ENCODE measurements around the gene FBN3. TPM values are rescaled to one million over a fixed set of nuclear protein-coding genes. Genes with fewer than 3 reads are reported as not detected.
"Not testable (repeated sequence)": the region's sequence is repeated elsewhere in the genome, so short reads cannot be mapped to it uniquely, and the experiment has no call there.

The FBN3 gene
- total RNA-seq, 1 experiment from 2014 or later = under 0.01 TPM

DNA sequence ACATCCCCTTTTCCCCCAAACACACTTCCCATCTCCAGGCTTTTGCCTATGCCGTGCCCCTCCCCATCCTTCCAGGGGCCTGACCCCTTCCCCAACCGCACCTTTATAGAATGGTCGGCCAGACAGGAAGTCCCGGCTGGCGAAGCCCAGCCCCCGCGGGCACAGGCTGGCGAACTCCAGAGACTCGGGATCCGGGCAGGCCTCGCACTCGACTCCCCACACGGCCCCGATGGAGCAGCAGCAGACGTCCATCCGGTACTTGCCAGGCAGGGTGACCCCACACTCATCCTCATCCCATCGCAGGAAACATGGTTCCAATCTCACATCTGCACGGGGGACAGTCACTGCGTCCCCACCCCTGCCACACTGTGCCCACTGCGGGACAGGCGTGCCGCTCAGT is 25.7 kb downstream of the FBN3 start:
- DNase-seq (ENCODE audit: extremely low read depth, low read depth) = no peak

DNA sequence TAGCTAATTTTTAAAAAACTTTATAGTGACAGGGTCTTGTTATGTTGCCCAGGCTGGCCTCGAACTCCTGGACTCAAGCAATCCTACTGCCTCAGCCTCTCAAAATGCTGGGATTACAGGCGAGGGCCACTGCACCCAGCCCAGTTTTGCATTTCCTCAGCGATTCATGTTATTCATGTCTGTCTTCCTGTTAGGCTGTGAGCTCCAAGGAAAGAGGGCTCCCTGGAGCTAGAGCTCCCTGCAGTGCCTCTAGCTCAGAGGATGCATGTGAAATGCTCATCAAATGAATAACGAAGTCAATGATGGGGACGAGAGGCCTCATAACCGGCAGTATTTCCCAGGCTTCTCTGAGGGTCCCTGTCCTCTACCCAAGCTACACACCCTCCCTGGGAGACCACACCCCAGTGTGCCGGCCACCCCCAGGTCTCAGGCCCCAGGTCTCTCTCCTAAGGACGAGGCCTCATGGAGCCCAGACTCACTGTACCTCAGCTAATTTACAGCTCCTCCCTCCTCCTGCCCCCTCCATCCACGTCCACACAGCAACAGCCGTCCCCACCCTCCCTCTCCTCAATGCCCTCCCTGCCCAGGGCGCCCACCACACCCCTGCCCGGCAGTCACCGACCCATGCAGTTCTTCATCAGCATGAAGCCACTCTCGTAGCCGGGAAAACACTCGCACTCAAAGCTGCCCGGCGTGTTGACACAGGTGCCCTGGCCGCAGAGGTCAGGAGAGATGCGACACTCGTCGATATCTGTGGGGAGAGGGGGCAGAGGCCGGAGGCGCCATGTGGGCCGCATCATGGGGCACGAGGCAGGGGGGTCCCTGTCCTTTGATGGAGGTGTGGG is 28.5 kb downstream of the FBN3 start:
- DNase-seq (ENCODE audit: extremely low read depth, low read depth) = no peak

DNA sequence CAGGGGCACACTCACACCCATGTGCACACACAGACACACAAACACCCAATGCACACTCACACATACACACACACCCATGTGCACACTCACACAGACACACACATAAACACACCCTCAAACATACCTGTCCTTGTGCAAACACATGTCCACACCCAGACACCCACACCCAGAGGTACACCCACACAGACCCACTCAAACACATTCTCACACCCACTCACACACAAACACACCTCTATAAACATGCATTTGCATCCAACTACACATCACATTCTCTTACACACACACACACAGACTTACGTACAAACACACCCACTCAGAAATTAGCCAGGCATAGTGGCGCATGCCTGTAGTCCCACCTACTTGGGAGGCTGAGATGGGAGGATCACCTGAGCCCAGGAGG is 31.4 kb downstream of the FBN3 start:
- DNase-seq (ENCODE audit: extremely low read depth, low read depth) = no peak

DNA sequence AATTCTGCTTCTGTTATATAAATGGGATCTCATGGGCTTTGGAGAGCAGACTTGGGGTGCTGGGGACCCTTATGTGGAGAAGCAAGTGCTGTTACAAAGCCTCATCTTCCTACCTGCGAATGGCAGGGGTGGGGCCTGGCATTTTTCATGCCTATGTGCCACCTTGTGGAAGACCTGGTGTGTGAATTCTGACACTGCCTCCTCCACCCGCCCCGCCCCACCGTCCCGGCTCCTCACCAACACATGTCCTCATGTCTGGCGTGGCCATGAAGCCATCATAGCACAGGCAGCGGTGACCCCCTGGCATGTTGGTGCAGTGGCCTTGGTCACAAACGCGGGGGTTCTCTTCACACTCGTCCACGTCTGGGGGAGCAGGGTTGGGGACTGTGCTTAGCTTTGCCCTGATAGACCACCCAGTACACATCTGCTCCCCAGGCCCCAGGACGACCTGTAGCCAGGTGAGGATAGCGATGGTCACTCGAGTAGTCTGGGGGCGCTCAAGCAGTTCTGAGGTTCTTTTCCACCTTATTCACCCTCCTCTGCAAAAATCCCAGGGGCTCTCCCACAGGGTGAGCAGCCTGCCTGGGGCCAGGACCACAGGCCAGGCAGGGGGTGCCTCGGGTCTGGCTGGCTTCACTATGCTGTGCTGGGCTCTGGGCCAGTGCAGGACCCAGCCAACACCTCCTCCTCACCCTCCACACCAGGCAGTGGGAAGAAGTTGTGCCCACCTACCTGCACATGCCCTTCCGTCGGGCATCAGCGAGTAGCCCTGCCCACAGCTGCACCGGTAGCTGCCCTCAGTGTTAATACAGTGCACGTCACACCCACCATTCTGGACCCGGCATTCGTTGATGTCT is 32.7 kb downstream of the FBN3 start:
- DNase-seq (ENCODE audit: extremely low read depth, low read depth) = no peak

DNA sequence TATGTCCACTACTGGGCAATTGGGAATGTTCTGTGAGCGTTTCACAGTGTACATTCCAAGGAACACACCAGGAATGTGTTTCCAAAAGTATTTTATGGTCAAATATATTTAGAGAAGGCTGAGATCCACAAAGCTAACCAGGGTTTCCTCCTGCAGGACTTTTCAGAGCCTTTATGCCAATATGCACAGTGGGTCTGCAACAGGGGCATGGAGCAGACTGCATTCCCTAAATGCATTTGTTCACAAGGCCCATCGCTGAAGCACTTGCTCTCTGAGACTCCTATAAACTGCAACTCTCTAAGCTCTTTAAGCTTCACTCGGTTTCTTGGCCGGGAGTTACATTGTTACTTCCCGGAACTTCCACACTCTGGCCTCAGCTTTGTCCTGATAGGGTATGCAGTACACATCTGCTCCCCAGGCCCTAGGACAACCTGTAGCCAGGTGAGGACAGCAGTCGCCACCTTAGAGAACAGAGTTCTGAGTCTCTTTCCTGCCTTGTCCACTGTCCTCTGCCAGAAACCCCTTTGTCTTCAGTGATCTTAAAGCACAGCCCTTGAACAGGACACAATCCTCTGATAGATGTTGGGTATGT is 33.5 kb downstream of the FBN3 start:
- no peak for DNase-seq (ENCODE audit: extremely low read depth, low read depth)

DNA sequence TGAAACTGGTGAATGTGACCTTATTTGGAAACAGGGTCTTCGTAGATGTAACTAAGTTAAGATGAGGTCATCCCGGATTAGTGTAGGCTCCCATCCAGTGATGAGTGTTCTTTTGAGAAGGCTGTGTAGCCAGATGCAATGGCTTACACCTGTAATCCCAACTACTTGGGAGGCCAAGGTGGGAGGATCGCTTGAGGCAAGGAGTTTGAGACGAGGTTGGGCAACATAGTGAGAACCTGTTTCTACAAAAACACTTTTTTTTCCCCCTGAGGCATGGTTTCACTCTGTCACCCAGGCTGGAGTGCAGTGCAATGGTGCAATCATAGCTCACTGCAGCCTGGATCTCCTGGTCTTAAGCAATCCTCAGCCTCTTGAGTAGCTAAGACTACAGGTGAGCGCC is 36.4 kb downstream of the FBN3 start:
- DNase-seq (ENCODE audit: extremely low read depth, low read depth) = no peak

DNA sequence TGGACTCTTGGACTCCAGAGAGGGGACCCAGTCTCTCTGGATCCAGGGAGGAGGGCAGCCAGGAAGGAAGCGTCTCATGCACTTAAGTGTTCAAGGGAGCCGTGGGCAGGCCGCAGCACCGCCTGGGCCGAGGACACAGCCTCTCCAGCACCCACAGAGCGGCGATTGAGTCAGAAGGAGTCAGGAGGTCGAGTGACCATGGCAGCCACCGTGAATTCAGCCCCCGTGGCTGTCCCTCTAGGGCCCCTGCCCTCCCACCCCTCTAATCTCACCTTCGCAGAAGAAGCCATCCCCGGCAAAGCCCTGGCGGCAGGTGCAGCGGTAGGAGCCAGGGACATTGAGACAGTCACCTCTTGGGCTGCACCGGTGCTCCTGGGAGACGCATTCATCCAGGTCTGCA is 38.0 kb downstream of the FBN3 start:
- DNase-seq (ENCODE audit: extremely low read depth, low read depth) = no peak

DNA sequence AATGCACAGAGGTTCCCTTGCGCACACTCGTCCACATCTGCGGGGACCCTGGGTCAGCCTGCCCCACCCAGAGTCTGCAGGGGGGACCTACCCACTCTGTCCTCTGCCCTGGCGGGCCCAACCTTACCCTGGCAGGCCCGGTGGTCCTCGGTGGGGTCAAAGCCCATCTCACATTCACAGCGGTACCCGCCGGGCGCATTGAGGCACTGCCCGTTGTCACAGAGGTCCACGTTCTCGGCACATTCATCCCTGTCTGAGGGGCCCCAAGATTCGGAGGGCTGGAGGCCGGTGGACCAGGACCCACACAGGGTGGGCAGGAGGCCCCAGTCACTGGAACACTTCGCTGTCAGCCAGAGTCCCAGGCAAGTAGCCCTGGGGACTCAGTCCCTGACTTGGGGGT is 38.5 kb downstream of the FBN3 start:
- no peak for DNase-seq (ENCODE audit: extremely low read depth, low read depth)

DNA sequence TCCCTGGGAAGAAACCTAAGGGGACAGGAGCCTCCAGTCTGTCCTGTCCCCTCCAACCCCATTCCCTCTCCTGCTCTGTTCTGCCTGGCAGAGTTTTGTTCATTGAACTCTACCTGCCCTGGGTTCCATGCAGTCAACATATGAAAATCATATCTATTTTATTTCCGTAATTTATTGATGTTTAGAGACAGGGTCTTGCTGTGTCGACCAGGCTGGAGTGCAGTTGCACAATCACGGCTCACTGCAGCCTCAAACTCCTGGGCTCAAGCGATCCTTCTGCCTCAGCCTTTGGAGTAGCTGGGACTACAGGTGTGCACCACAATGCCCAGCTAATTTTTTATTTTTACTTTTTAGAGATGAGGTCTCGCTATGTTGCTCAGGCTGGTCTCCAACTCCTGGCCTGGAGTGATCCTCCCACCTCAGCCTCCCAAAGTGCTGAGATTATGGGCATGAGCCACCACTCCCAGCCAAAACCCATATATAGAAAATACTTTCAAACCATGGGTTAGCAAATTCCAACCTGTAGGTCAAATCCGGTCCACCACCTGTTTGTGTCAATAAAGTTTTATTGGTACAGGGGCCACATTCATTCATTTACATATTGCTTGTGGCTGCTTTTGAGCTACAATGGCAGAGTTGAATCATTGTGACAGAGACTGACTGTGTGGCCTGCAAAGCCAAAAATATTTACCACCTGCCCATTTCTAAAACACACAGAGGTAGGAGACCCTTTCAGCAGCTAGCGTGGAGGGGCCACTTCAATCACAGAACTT is 39.3 kb downstream of the FBN3 start:
- no peak for DNase-seq (ENCODE audit: extremely low read depth, low read depth)

DNA sequence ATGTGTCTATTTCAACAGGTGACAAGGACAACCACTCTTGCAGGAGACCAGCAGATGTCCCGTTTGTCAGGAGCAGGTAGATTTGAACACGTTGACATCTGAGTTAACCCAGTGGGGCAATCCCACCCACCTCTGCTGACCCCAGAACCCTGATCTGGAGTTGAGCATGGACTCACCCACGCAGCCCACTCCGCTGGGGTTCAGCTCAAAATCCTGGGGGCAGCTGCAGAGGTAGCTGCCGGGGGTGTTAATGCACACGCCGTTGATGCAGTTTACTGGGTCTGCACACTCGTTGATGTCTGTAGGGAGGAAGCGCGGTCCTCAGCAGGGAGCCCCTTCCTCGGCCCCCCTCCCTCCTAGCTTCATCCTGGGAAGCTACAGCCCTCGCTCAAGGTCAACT is 39.9 kb downstream of the FBN3 start:
- DNase-seq (ENCODE audit: extremely low read depth, low read depth) = no peak

DNA sequence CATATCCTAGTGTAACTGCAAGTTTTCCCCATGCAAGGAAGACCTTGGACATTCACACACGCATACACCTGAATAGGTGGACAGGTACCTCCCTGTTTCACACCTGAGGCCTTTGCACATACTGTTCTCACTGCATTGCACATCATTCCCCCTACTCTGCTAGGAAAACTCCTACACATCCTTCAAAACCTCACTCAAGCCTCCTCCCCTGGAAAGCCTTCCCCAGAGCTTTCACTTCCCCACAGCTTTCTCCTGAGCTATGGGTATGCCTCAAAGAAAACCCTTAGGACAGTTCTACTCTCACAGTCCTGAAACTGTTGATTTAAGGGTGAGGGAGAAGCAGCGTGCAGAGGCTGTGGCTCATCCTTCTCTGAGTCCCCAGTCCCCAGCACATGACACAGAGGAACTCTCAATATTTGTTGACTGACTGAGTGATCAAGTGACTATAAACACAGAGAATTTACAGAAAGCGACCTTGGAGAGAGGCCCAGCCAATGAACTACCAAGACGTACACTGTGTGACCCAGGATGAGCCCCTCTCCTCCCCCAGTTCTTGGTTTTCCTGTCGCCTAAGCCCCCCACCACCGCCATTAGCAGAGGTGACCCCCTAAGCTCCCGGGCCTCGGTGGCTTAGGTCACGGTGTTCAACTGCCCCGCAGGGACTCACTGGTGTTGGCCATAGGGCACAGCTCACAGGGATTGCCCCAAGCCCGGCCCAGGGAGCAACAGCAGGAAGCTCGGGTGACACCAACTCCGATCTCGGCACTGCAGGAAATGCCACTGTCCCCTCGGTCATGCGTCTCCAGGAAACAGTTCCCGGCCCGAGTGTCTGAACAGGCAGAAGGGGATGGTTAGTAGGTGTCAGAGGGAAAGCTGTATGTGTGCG is 40.6 kb downstream of the FBN3 start:
- no peak for DNase-seq (ENCODE audit: extremely low read depth, low read depth)

DNA sequence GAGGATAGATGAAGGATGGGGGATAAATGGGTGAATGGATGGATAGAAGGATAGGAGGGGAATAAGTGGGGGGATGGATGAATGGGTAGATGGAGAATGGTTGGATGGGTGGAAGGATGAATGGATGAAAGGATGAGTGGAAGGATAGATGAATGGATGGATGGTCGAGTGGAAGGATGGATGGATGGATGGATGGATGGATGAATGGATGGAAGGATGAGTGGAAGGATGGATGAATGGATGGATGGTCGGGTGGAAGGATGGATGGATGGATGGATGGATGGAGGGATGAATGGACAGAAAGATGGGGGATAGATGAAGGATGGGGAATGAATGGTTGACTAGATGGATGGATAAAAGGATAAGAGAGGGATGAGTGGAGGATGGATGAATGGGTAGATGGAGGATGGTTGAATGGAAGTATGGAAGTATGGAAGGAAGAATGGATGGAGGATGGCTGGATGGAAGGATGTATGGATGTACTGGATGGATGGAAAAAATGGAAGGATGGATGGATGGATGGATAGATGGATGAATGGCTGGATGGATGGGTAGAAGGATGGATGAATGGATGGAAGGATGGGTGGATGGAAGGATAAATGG is 42.0 kb downstream of the FBN3 start:
- no peak for DNase-seq (ENCODE audit: extremely low read depth, low read depth)

DNA sequence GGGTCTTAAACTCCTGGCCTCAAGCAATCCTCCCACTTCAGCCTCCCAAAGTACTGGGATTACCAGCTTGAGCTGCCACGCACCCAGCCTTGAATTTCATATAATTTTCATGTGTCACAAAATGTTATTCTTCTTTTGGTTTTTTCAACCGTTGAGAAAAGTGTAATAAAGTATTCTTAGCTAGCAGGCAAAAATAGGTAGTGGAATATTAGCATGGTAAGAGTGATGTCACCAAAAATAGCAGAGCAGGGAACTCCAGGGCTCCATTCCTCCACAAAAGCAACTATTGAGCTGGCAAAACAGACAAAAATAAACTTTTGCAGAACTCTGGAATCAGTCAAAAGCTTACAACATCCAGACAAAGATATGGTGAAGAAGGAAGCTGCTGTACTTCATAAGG is 43.9 kb downstream of the FBN3 start:
- DNase-seq (ENCODE audit: extremely low read depth, low read depth) = no peak

DNA sequence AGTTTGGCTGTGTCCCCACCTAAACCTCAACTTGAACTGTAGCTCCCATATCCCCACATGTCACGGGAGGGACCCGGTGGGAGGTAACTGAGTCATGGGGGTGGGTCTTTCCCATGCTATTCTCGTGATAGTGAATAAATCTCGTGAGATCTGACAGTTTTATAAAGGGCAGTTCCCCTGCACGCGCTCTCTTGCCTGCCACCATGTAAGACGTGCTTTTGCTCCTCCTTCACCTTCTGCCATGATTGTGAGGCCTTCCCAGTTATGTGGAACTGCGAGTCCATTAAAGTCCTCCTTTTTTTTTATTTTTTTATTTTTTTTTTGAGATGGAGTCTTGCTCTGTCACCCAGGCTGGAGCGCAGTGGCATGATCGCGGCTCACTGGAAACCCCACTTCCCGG is 47.5 kb downstream of the FBN3 start:
- DNase-seq (ENCODE audit: extremely low read depth, low read depth) = not testable (repeated sequence)

DNA sequence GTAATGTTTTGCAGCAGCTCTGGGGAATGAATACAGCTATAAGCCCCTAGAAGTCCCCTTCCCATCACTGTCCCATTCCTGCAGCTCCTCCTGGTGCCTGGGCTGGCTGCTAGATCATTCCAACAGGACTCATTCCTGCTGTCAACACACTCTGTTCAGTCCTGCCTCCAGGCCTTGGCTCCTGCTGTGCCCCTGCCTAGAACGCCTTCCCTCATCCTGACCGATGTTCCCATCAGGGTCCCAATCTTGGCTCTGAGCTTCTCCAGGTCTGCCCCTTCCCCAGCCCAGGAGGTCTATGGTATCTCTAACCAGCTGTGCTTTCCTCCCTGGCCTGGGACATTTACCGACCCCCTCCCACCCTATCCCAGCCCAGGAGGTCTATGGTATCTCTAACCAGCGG is 48.1 kb downstream of the FBN3 start:
- DNase-seq (ENCODE audit: extremely low read depth, low read depth) = no peak

DNA sequence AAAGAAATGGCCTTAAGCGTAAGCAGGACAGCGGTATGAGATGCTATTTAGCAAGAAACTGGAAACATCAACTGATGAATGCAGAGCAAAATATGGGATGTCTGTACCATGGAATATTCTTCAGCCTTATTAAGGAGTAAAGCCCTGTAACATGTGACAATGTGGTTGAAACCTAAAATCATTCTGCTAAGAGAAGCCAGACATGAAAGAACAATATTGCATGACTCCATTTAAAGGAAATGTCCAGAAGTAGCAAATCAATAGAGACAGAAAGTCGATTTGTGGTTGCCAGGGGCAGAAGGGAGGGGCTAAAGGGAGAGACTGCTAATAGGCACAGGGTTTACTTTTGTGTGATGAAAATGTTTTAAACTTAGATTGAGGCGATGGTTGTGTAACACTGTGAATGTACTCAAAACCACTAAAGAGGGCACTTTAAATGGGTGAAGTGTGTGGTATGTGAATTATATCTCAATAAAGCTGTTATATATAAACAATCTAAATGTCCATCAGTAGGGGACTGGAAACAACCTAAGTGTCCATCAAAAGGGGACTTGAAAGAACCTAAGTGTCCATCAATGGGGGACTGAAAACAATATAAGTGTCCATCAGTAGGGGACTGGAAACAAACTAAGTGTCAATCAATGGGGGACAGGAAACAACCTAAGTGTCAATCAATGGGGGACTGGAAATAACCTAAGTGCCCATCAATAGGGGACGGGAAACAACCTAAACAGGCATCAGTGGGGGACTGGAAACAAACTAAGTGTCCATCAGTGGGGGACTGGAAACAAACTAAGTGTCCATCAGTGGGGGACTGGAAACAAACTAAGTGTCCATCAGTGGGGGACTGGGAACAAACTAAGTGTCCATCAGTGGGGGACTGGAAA is 51.5 kb downstream of the FBN3 start:
- no peak for DNase-seq (ENCODE audit: extremely low read depth, low read depth)

DNA sequence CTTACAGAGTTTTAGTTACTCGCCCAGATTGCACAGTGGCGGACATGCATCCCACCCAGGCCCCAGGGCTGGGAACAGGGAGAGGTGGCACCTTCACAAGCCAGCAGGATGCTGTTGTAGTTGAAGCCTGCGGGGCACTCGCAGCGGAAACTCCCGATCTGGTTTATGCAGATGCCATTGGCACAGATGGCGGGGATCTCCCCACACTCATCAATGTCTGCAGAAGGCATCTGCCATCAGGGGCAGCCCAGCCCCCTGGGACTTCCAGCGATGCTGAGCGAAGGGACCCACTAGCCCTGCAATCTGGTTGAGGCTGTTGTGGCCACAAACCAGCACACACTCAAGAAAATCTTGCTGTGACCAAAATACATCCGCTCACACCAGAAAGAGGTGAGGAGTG is 52.2 kb downstream of the FBN3 start:
- no peak for DNase-seq (ENCODE audit: extremely low read depth, low read depth)

DNA sequence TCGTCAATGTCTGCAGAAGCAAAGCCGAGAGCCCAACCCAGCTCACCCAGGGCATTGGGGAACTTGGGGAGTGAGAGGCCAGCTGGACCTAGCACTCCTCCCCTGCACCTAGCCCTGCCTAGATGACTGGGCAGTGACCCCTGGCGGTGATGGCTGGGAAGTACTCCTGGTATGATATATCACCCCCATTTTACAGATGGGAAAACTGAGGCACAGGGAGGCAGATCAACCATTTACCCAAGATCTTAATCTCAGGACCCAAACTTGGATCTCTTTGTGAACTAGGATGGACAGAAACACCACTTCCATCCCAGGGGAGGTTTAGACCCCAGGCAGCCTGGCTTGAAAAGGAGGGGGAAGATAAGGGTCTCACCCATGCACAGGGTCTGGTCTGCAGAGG is 53.3 kb downstream of the FBN3 start:
- DNase-seq (ENCODE audit: extremely low read depth, low read depth) = no peak

Data from NCI-H460 (cell line).